HG03457 (cell line): Measurements from ENCODE around the gene SCNN1A.

ENCODE experiments used
- ATAC-seq: cut with Tn5 transposase; IDR thresholded peaks from one replicate; pipeline ENCODE4 v1.9.1; 2021; ENCODE audit warnings: moderate number of reproducible peaks; ENCODE audit not compliant: unreplicated experiment

Gene SCNN1A

GRCh38 chr12:6297170-6297569, 78.2 kb downstream of the SCNN1A start:
- no peak for ATAC-seq
